Esophagus squamous epithelium (tissue), 5 donors: ENCODE data around the gene VPREB3. TPM values are rescaled to one million over a fixed set of nuclear protein-coding genes. Genes with fewer than 3 reads are reported as not detected.

ENCODE experiments used
- DNase-seq: peaks from one replicate; lab custom pipeline; 2025; lab: John Stamatoyannopoulos, UW
- H3K27ac ChIP-seq, 4 donors: fragments of 200-600 bp; sonication (generic); one replicate each; pipeline ENCODE4 v1.5.1; 2016 to 2019; ENCODE audit warnings: mild to moderate bottlenecking in 1 of 4
- H3K27me3 ChIP-seq, 4 donors: fragments of 200-600 bp; sonication (generic); 1 replicate in 3 of 4; 2 replicates in 1 of 4; pipeline versions ENCODE4 v1.5.1 to v1.6.0; 2017 to 2021; ENCODE audit warnings: antibody characterized with exemption in 1 of 4
- H3K36me3 ChIP-seq, 3 donors: fragments of 200-600 bp; sonication (generic); one replicate each; pipeline ENCODE4 v1.5.1; 2016 to 2019
- H3K4me1 ChIP-seq, 3 donors: fragments of 200-600 bp; sonication (generic); one replicate each; pipeline ENCODE4 v1.5.1; 2017 to 2019
- H3K4me3 ChIP-seq, 4 donors: fragments of 200-600 bp; sonication (generic); 1 replicate in 3 of 4; 2 replicates in 1 of 4; pipeline ENCODE4 v1.5.1; 2016 to 2019; ENCODE audit warnings: mild to moderate bottlenecking in 2 of 4, moderate library complexity in 1 of 4
- H3K9me3 ChIP-seq, 3 donors: fragments of 200-600 bp; sonication (generic); one replicate each; pipeline ENCODE4 v1.5.1; 2016 to 2019
- CTCF ChIP-seq, 6 experiments: fragments of 450-650 bp in 4 of 6; fragments of 200-600 bp in 2 of 6; sonication (generic) in 2 of 6; IDR thresholded peaks; one replicate each; pipeline ENCODE4 v1.5.1; 2016 to 2019; ENCODE audit warnings: antibody characterized with exemption in 6 of 6, mild to moderate bottlenecking in 4 of 6, moderate library complexity in 4 of 6
- POLR2A ChIP-seq, 4 donors: fragments of 450-650 bp; IDR thresholded peaks; one replicate each; pipeline ENCODE4 v1.6.1; 2017; ENCODE audit warnings: antibody characterized with exemption in 4 of 4, mild to moderate bottlenecking in 4 of 4, moderate library complexity in 3 of 4
- WGBS, 2 donors: methylation state at CpG; one replicate each; pipeline ENCODE4 v1.1.5; 2018; 5-methylcytosine and 5-hydroxymethylcytosine counted together
- intact Hi-C: fragments of 100-400 bp; cut with DNase I; formaldehyde crosslinking; loops from one replicate; pipeline ENCODE4 v1.15.0; 2022
- total RNA-seq, 4 donors: library from RNA; depleted of rRNA; stranded (reverse); fragments of >200 nt; gene quantifications; one replicate each; pipeline ENCODE4 v1.1.0, GENCODE V29; 2016
- donor health status: DM: yes; HTN: yes; CAD: no.

VPREB3 gene
- total RNA-seq, 4 donors from 2014 or later = not detected

GRCh38 chr22:23790819-23791737 lies 36.9 kb upstream of the VPREB3 start:
- 51 to 68% methylated on average over 6 to 11 of the region's 11 CpGs for WGBS, 2 donors
- intact Hi-C loops = no loop called here
- peak overlapping the region in 2 of 4 donors; percentile 11 to 48 for H3K27ac ChIP-seq

GRCh38 chr22:23789638-23790037 lies 35.4 kb upstream of the VPREB3 start:
- peaks cover 9 to 44% (median 10%) of the 10 kb centered on the region in 3 donors for H3K36me3 ChIP-seq
- TF ChIP-seq POLR2A (IDR thresholded peaks at IDR 0.05) = no peak
- H3K4me3 ChIP-seq = no peak overlapping the region
- H3K4me1 ChIP-seq = peaks cover 9 to 67% (median 25%) of the 10 kb centered on the region in 3 donors
- intact Hi-C loops = no loop called here
- DNase-seq = no peak
- no peak overlapping the region for H3K27ac ChIP-seq
- WGBS, 2 donors = 90% methylated on average over 3 of the region's 4 CpGs; no CpG with 5 or more reads in 1 of the 2 donors
- no peaks in the 10 kb centered on the region for H3K27me3 ChIP-seq
- H3K9me3 ChIP-seq = no peaks in the 10 kb centered on the region

More at GRCh38 chr22:23790819-23791737, 36.9 kb upstream of the VPREB3 start:
- no peaks in the 10 kb centered on the region for H3K9me3 ChIP-seq
- H3K4me3 ChIP-seq = no peak overlapping the region
- H3K4me1 ChIP-seq = peaks cover 9 to 62% (median 25%) of the 10 kb centered on the region in 3 donors
- no peak for TF ChIP-seq POLR2A (IDR thresholded peaks at IDR 0.05)
- no peak for TF ChIP-seq CTCF (IDR thresholded peaks at IDR 0.05)
- H3K36me3 ChIP-seq = peaks cover 10 to 58% (median 21%) of the 10 kb centered on the region in 3 donors
- no peaks in the 10 kb centered on the region for H3K27me3 ChIP-seq
- DNase-seq = no peak

GRCh38 chr22:23789121-23789520 lies 34.9 kb upstream of the VPREB3 start:
- Histone ChIP-seq H3K27me3 (no peaks in the 10 kb centered on the region), H3K4me3 (no peak overlapping the region), H3K36me3 (peaks cover 7 to 38% (median 9%) of the 10 kb centered on the region in 3 donors), H3K27ac (no peak overlapping the region), H3K9me3 (no peaks in the 10 kb centered on the region), H3K4me1 (peaks cover 9 to 67% (median 25%) of the 10 kb centered on the region in 3 donors)
- 56 to 74% methylated on average over 4 of the region's 4 CpGs for WGBS, 2 donors
- no peak for TF ChIP-seq CTCF (IDR thresholded peaks at IDR 0.05)
- no peak for TF ChIP-seq POLR2A (IDR thresholded peaks at IDR 0.05)
- no peak for DNase-seq
- intact Hi-C loops = no loop called here

GRCh38 chr22:23787910-23788309 lies 33.7 kb upstream of the VPREB3 start:
- 38 to 51% methylated on average over 3 of the region's 3 CpGs for WGBS, 2 donors
- peak overlapping the region; percentile 98 to 100 (median 98) for H3K27ac ChIP-seq
- DNase-seq = no peak
- intact Hi-C loops = no loop called here
- TF ChIP-seq POLR2A (IDR thresholded peaks at IDR 0.05) = no peak
- TF ChIP-seq CTCF (IDR thresholded peaks at IDR 0.05) = no peak
- H3K9me3 ChIP-seq = no peaks in the 10 kb centered on the region
- peak overlapping the region; percentile 75 to 96 (median 84) for H3K4me3 ChIP-seq
- peaks cover 9 to 67% (median 25%) of the 10 kb centered on the region in 3 donors for H3K4me1 ChIP-seq
- no peaks in the 10 kb centered on the region for H3K27me3 ChIP-seq
- H3K36me3 ChIP-seq = peaks cover 0 to 26% (median 2%) of the 10 kb centered on the region in 3 donors

- 0 to 8% methylated on average over 1 to 2 of the region's 5 CpGs for WGBS, 2 donors
- Histone ChIP-seq H3K9me3 (no peaks in the 10 kb centered on the region), H3K36me3 (peaks cover 0 to 23% (median 0%) of the 10 kb centered on the region in 3 donors), H3K27ac (peak overlapping the region; percentile 98 to 100 (median 98)), H3K27me3 (no peaks in the 10 kb centered on the region), H3K4me3 (peak overlapping the region; percentile 75 to 96 (median 84)), H3K4me1 (peaks cover 9 to 67% (median 25%) of the 10 kb centered on the region in 3 donors)
- TF ChIP-seq POLR2A (IDR thresholded peaks at IDR 0.05) = no peak
- TF ChIP-seq CTCF (IDR thresholded peaks at IDR 0.05) = no peak
- DNase-seq = no peak
- intact Hi-C loops = no loop called here
These were observed 33.3 kb upstream of the VPREB3 start for GRCh38 chr22:23787600-23787896.
